H9 (cell line): ENCODE results near the gene TRIM26. TPM values are rescaled to one million over a fixed set of nuclear protein-coding genes. Genes with fewer than 3 reads are reported as not detected.

Experiments
- DNase-seq: peaks from one replicate; pipeline ENCODE4 v3.0.0-alpha.2; 2017
- H2AFZ ChIP-seq: one replicate; pipeline ENCODE4 v1.6.1; 2013; ENCODE audit warnings: mild to moderate bottlenecking, low read length, control low read depth, moderate library complexity
- H2AK5ac ChIP-seq: 2 replicates; pipeline ENCODE4 v1.6.1; 2013; ENCODE audit warnings: low read length, control low read depth, mixed read lengths; ENCODE audit not compliant: insufficient read length
- H2BK120ac ChIP-seq: one replicate; pipeline ENCODE4 v1.6.1; 2013; ENCODE audit warnings: low read depth, mild to moderate bottlenecking, low read length, control low read depth, inconsistent platforms; ENCODE audit not compliant: poor library complexity, severe bottlenecking
- H2BK12ac ChIP-seq: 2 replicates; pipeline ENCODE4 v1.6.1; 2013; ENCODE audit warnings: low read length, control low read depth, mixed read lengths, low read depth; ENCODE audit not compliant: insufficient read length
- H2BK15ac ChIP-seq: 2 replicates; pipeline ENCODE4 v1.6.1; 2013; ENCODE audit warnings: low read depth, low read length, control low read depth
- H2BK20ac ChIP-seq: one replicate; pipeline ENCODE4 v1.6.1; 2013; ENCODE audit warnings: low read depth, mild to moderate bottlenecking, low read length, control low read depth, inconsistent platforms; ENCODE audit not compliant: poor library complexity, severe bottlenecking
- H2BK5ac ChIP-seq: 2 replicates; pipeline ENCODE4 v1.6.1; 2013; ENCODE audit warnings: low read length, control low read depth, mixed read lengths; ENCODE audit not compliant: insufficient read length
- H3K14ac ChIP-seq: 2 replicates; pipeline ENCODE4 v1.6.1; 2013; ENCODE audit warnings: low read length, control low read depth; ENCODE audit not compliant: insufficient read depth
- H3K18ac ChIP-seq: 2 replicates; pipeline ENCODE4 v1.6.1; 2013; ENCODE audit warnings: low read depth, mild to moderate bottlenecking, mixed read lengths, low read length, control low read depth; ENCODE audit not compliant: insufficient read length
- H3K23ac ChIP-seq: 2 replicates; pipeline ENCODE4 v1.6.1; 2013; ENCODE audit warnings: low read length, control low read depth, mixed read lengths, low read depth; ENCODE audit not compliant: insufficient read length
- H3K23me2 ChIP-seq: 2 replicates; pipeline ENCODE4 v1.6.1; 2013; ENCODE audit warnings: low read depth, mild to moderate bottlenecking, mixed read lengths, low read length, control low read depth; ENCODE audit not compliant: insufficient read length, poor library complexity, severe bottlenecking
- H3K27ac ChIP-seq: 2 replicates; pipeline ENCODE4 v1.5.1; 2013; ENCODE audit warnings: low read length, control low read depth, mixed read lengths, low read depth; ENCODE audit not compliant: insufficient read length
- H3K27me3 ChIP-seq: 2 replicates; pipeline ENCODE4 v1.6.1; 2013; ENCODE audit warnings: low read length, control low read depth, inconsistent platforms; ENCODE audit not compliant: insufficient read depth
- H3K4ac ChIP-seq: 2 replicates; pipeline ENCODE4 v1.6.1; 2013; ENCODE audit warnings: low read depth, mild to moderate bottlenecking, control low read depth, inconsistent platforms, low read length, moderate library complexity
- H3K4me1 ChIP-seq: 2 replicates; pipeline ENCODE4 v1.6.1; 2013; ENCODE audit warnings: low read length, control low read depth, inconsistent platforms; ENCODE audit not compliant: insufficient read depth
- H3K4me2 ChIP-seq: 2 replicates; pipeline ENCODE4 v1.6.1; 2013; ENCODE audit warnings: low read length, control low read depth, mixed read lengths; ENCODE audit not compliant: insufficient read length, insufficient read depth
- H3K56ac ChIP-seq: 2 replicates; pipeline ENCODE4 v1.6.1; 2013; ENCODE audit warnings: low read depth, mild to moderate bottlenecking, mixed read lengths, low read length, control low read depth; ENCODE audit not compliant: insufficient read length
- H3K79me1 ChIP-seq: 2 replicates; pipeline ENCODE4 v1.6.1; 2013; ENCODE audit warnings: low read depth, mild to moderate bottlenecking, moderate library complexity, low read length, control low read depth, inconsistent platforms; ENCODE audit not compliant: insufficient read depth, poor library complexity, severe bottlenecking
- H3K79me2 ChIP-seq: 2 replicates; pipeline ENCODE4 v1.6.1; 2013; ENCODE audit warnings: low read length, control low read depth, inconsistent platforms; ENCODE audit not compliant: insufficient read depth
- H3K9ac ChIP-seq: 2 replicates; pipeline ENCODE4 v1.6.1; 2013; ENCODE audit warnings: low read length, control low read depth, mixed read lengths; ENCODE audit not compliant: insufficient read length; ENCODE audit errors: extremely low read depth
- H3K9me3 ChIP-seq: one replicate; pipeline ENCODE4 v1.6.1; 2013; ENCODE audit warnings: low read depth, low read length, inconsistent platforms; ENCODE audit not compliant: control insufficient read depth
- H3T11ph ChIP-seq: one replicate; pipeline ENCODE4 v1.6.1; 2013; ENCODE audit warnings: mild to moderate bottlenecking, low read length, control low read depth, inconsistent platforms
- H4K20me1 ChIP-seq: one replicate; pipeline ENCODE4 v1.6.1; 2013; ENCODE audit not compliant: control insufficient read depth, insufficient read length, insufficient read depth
- H4K5ac ChIP-seq: 2 replicates; pipeline ENCODE4 v1.6.1; 2013; ENCODE audit warnings: low read depth, mild to moderate bottlenecking, mixed read lengths, low read length, control low read depth; ENCODE audit not compliant: insufficient read length
- H4K8ac ChIP-seq: replicated peaks from 2 replicates; pipeline ENCODE4 v1.6.1; 2013; ENCODE audit warnings: low read length, control low read depth, mixed read lengths, low read depth; ENCODE audit not compliant: insufficient read length
- H4K91ac ChIP-seq: 2 replicates; pipeline ENCODE4 v1.6.1; 2013; ENCODE audit warnings: low read depth, mild to moderate bottlenecking, moderate library complexity, mixed read lengths, low read length, control low read depth; ENCODE audit not compliant: insufficient read length
- H3K27ac Mint-ChIP-seq, 3 experiments: 2 replicates in 2 of 3; 3 replicates in 1 of 3; pipeline ENCODE4 v1.8.0; 2020 to 2021; ENCODE audit warnings: mixed read lengths in 3 of 3, mild to moderate bottlenecking in 1 of 3, moderate library complexity in 1 of 3
- H3K27me3 Mint-ChIP-seq: 2 replicates; pipeline ENCODE4 v1.8.0; 2021; ENCODE audit warnings: low read depth, mild to moderate bottlenecking, moderate library complexity, mixed read lengths
- H3K36me3 Mint-ChIP-seq, 3 experiments: 2 replicates in 2 of 3; 3 replicates in 1 of 3; pipeline ENCODE4 v1.8.0; 2020 to 2021; ENCODE audit warnings: low read depth in 3 of 3, mixed read lengths in 3 of 3; ENCODE audit not compliant: insufficient read depth in 1 of 3
- H3K4me1 Mint-ChIP-seq, 2 experiments: 2 replicates each; pipeline ENCODE4 v1.8.0; 2020; ENCODE audit warnings: mixed read lengths in 2 of 2
- H3K4me3 Mint-ChIP-seq, 2 experiments: 2 replicates in 1 of 2; 3 replicates in 1 of 2; pipeline ENCODE4 v1.8.0; 2020 to 2021; ENCODE audit warnings: mild to moderate bottlenecking in 2 of 2, mixed read lengths in 2 of 2, moderate library complexity in 1 of 2
- H3K9me3 Mint-ChIP-seq, 2 experiments: 2 replicates in 1 of 2; 3 replicates in 1 of 2; pipeline ENCODE4 v1.8.0; 2020; ENCODE audit warnings: mild to moderate bottlenecking in 2 of 2, mixed read lengths in 2 of 2, moderate library complexity in 1 of 2
- CTCF ChIP-seq: fragments of 200-600 bp; sonication (generic); conservative IDR thresholded peaks from 3 replicates; pipeline ENCODE4 v1.8.0; 2021; ENCODE audit warnings: antibody characterized with exemption, mild to moderate bottlenecking
- WGBS: extraction: QIAGEN DNeasy Blood & Tissue Kit; methylation state at CpG from one replicate; pipeline ENCODE4 v1.1.7; 2013; ENCODE audit warnings: missing lambda C conversion rate, low lambda C conversion rate, mixed read lengths; ENCODE audit not compliant: insufficient read length; ENCODE audit errors: extremely low coverage; 5-methylcytosine and 5-hydroxymethylcytosine counted together
- total RNA-seq: library from RNA; stranded (reverse); gene quantifications from 2 replicates; pipeline ENCODE4 v1.2.1, GENCODE V29; 2021

The TRIM26 gene
- total RNA-seq, 1 experiment from 2014 or later = 35.8 TPM

GRCh38 chr6:30211306-30211705 is 1.9 kb downstream of the TRIM26 start:
- H3K27me3 Mint-ChIP-seq = peaks cover 10% of the 10 kb centered on the region
- no peak overlapping the region for H2AK5ac ChIP-seq
- DNase-seq = no peak
- H3K4me1 ChIP-seq = peaks cover 19% of the 10 kb centered on the region; the same call in 1 of the 2 replicates
- no peak overlapping the region for H3K4ac ChIP-seq
- no CpG with 5 or more reads among the region's 2 CpGs for WGBS
- H3K79me1 ChIP-seq = peaks cover 5% of the 10 kb centered on the region
- H3K36me3 Mint-ChIP-seq = peaks cover 0 to 4% (median 2%) of the 10 kb centered on the region in 3 experiments; a peak in 4 of 7 replicates
- H4K5ac ChIP-seq = no peak overlapping the region
- H2BK12ac ChIP-seq = no peak overlapping the region
- H3K9ac ChIP-seq = no peak overlapping the region
- no peak overlapping the region for H3K27ac ChIP-seq
- H3K23me2 ChIP-seq = peaks cover 12% of the 10 kb centered on the region
- no peaks in the 10 kb centered on the region for H4K20me1 ChIP-seq
- no peak overlapping the region for H2AFZ ChIP-seq
- no peak for TF ChIP-seq CTCF
- no peak overlapping the region for H2BK20ac ChIP-seq
- H3K79me2 ChIP-seq = peaks cover 6% of the 10 kb centered on the region; the same call in 1 of the 2 replicates
- H2BK120ac ChIP-seq = no peak overlapping the region
- peak overlapping the region in 1 of 2 experiments; percentile 24; a peak in 1 of 5 replicates for H3K4me3 Mint-ChIP-seq
- H3K9me3 Mint-ChIP-seq = no peaks in the 10 kb centered on the region; a peak in 1 of 5 replicates
- no peak overlapping the region for H3K23ac ChIP-seq
- no peaks in the 10 kb centered on the region for H3K27me3 ChIP-seq
- no peak overlapping the region for H3K56ac ChIP-seq
- H3K4me1 Mint-ChIP-seq = peaks cover 48 to 54% of the 10 kb centered on the region in 2 experiments
- no peak overlapping the region for H2BK15ac ChIP-seq
- H4K91ac ChIP-seq = no peak overlapping the region
- H3K4me2 ChIP-seq = no peak overlapping the region
- no peak overlapping the region for H3K18ac ChIP-seq
- no peak overlapping the region for H3K14ac ChIP-seq
- no peak overlapping the region for H3T11ph ChIP-seq
- no peak overlapping the region for H4K8ac ChIP-seq
- no peaks in the 10 kb centered on the region for H3K9me3 ChIP-seq
- 0 out of 7 replicates have a peak overlapping the region, but pooled peaks of 1 of the 3 experiments have one; percentile 18 for H3K27ac Mint-ChIP-seq
- no peak overlapping the region for H2BK5ac ChIP-seq
